NCI-H1436 treated with DMSO at 0.1 percent for 48 hours (cell line): ENCODE measurements around the gene ZBTB42.

Experiments
- DNase-seq: peaks from one replicate; lab custom pipeline; 2025; lab: John Stamatoyannopoulos, UW

Gene ZBTB42

DNA sequence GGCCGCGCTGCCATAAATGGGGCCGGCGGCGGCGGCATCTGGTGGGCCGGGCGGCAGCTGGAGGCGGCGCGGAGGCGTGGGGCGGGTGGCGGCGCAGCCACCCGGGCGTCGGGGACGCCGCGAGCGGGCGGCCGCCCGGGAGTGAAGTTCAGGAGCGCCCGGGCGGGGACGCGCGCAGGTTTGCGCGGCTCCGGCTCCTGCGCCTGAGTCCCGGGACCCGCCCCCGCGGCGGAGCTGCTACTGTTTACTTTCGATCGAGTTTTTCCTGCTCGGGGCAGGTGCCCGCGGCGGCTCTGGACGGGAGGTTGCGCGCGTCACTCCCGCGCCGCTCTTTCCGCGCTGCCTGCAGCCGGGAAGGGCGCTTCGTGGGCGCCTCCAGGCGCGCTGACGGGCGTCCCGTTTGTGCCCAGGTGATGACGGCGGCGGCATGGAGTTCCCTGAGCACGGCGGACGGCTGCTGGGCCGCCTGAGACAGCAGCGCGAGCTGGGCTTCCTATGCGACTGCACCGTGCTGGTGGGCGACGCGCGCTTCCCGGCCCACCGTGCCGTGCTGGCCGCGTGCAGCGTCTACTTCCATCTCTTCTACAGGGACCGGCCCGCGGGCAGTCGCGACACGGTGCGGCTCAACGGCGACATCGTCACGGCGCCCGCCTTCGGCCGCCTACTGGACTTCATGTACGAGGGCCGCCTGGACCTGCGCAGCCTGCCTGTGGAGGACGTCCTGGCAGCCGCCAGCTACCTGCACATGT lies at the start of gene ZBTB42:
Gene ZBTB42, plus strand, starts transcription at position 331 of the 749 bp plus-strand sequence. Its CDS starts 97 bp downstream, at position 428.
- no peak for DNase-seq

DNA sequence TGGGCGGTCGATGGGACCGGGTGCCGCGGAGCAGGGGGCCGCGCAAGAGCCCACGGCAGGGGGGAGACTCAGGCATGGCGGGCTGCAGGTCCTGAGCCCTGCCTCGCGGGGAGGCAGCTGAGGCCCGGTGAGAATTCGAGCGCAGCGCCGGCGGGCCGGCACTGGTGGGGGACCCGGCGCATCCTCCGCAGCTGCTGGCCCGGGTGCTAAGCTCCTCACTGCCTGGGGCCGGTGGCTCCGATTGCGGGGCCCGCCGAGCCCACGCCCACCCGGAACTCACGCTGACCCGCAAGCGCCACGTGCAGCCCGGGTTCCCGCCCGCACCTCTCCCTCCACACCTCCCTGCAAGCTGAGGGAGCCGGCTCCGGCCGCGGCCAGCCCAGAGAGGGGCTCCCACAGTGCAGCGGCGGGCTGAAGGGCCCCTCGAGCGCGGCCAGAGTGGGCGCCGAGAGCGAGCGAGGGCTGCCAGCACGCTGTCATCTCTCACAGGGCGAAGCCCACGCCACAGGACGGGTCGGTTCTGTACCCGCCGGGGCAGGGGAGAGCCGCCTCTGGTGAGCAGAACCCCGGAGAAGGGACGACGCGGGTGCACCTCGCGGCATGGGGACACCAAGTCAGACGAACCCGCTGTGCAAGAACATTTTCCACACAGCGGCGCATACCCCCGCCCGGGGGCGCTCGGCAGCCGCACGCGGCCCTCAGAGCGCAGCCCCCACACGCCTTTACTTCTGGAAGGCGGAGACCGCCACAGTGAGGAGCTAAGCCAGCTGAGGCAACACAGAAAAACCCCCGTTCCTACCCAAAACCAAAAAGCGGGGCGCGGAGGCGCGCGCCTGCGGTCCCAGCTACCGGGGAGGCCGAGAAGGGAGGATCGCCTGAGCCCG lies 49.1 kb upstream of the ZBTB42 start:
- DNase-seq: no peak

DNA sequence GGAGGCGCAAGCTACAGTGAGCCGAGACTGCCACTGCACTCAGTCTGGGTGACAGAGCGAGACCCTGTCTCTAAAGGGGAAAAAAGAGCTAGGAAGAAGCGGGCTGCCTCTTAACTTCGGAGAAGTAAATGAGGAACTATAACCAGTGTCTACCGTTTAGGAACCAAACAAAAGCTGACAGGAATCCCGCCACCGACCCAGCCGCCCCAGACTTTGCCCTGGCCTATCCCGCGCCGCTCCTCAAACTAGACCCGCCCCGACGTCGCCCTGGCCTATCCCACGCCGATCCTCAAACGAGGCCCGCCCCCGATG lies 48.5 kb upstream of the ZBTB42 start:
- DNase-seq: no peak

DNA sequence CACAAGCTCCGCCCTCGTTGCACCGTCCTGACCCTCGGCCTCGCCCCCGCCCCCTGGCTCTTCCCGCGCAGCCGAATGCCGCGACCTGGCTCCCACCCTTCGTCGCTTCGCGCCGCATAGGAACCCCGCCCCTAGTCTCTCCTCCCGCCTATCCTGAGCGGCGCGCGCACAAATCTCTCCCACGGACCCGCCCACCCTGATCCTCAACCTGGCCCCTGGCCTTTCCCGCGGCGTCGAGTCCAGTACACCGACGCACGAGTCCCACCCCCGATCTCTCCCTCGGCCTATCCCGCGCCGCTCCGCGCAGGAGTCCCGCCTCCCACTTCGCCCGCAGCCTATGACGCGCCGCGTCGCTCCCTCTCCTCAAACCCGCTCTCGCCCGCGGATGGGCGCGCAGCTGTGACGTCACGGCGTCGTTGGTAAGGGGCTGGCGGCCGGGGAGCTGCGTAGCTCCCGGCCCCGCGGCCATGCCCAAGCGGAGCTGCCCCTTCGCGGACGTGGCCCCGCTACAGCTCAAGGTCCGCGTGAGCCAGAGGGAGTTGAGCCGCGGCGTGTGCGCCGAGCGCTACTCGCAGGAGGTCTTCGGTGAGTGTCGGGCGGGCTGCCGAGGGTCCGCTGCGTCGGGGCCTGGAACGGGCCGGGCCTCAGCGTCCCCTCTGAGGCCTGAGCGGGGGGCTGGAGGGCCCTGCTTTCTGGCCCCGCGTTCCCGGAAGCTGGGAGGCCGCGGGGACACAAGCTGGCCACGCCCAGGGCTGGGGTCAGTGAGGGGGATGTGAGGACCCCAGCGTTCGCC lies 48.0 kb upstream of the ZBTB42 start, which contains the start of gene SIVA1:
Gene SIVA1, plus strand, starts transcription at position 413 of the 793 bp plus-strand sequence. Its CDS starts 55 bp downstream, at position 468.
- peak; percentile 87 for DNase-seq

DNA sequence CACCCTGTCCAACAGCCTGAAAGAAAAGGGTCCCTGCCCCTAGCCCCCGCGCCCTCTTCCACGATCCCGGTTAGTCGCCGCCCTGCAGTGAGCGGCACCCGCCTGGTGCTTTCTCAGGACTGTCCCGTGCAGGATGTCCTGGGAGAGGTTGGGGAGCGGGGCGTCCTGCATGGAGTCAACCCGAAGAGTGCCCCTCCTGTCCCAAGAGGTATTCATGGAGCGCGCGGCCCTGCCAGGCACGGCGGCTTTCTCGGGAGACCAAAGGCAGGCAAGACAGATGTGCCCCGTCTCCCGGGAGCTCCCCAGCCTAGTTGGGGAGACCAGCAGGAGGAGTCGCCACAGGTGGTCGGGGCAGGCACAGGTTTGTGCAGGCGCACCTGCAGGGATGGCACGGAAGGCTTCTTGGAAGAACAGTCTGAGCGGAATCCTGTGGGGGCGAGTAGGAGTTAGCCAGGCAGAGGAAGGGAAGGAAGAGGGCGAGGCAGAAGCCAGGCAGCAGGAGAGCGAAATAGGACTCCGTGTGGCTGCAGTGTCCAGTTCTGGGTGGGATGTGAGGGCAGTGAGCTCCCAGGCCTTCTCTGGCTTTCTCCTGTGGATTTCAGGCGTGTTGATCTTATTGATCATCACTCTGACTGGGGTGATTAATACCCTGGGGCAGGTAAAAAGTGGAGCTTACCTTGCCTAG lies 47.2 kb upstream of the ZBTB42 start:
- no peak for DNase-seq

DNA sequence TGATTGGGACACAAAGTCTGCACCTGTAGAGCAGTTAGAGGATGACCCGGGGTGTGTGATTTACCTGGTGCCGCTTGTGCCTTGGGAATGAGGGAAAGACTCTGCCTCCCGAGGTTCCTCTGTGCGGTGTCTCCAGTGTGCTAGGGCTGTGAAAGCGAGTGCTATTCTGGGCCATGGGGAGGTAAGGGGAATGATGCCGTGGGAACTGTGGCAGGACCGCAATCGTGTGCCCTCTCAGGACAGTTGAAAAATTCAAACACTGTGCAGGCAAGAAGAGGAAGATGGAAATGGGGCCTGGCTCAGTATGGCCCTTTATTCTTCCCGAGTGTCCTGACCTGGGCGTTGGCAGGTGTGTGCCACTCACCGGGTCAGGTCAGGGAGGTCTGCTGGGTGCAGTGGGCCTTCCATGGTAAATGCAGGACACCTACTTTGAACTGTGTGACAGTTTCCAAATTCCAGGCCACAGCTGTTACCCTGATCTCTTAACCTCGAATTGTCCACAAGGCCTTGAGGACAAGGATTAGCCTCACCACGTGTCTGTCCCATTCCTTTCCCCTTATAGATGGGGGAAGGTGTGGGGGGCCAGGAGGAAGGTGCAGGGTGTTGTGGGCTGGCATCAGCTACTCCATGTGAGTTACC lies 46.6 kb upstream of the ZBTB42 start:
- DNase-seq: no peak

DNA sequence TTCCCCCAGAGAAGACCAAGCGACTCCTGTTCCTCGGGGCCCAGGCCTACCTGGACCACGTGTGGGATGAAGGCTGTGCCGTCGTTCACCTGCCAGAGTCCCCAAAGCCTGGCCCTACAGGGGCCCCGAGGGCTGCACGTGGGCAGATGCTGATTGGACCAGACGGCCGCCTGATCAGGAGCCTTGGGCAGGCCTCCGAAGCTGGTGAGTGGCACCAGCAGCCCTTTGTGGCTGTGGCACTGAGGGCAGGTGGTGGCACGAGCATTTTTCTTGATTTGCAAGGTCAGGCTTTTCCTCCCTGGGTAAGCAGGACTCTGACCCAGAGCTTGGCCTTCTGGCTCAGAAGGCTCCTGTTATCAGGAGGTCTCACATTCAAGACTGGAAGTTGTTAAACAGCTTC lies 45.3 kb upstream of the ZBTB42 start:
- DNase-seq: no peak

DNA sequence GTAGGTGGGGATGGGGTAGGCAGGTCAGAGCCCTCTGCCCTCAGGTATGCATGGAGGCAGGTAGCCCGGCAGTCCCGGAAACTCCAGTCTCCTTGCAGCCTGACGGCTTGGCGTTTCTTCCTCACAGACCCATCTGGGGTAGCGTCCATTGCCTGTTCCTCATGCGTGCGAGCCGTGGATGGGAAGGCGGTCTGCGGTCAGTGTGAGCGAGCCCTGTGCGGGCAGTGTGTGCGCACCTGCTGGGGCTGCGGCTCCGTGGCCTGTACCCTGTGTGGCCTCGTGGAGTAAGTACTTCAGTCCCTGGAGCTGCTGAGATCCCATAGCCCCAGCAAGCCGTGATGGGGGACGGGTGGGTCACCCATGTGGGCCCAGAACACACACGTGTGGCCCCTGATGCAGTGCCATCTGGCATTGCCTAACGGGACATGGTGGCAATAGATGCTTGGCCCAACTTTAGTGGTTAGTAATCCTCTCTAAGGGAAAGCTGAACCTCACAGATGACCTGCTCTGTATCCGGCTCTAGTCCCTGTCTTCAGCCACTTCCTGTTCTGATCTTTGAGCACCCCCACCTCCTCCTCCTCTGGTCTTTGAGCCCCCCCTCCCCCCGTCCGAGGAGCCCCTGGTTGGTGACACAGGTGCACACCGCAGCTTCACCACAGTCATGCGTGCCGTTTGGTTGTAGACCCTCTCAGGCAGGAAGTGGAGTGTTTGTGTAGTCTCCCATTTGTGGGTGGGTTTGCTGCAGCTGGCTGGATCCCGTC lies 44.2 kb upstream of the ZBTB42 start:
- DNase-seq: no peak

DNA sequence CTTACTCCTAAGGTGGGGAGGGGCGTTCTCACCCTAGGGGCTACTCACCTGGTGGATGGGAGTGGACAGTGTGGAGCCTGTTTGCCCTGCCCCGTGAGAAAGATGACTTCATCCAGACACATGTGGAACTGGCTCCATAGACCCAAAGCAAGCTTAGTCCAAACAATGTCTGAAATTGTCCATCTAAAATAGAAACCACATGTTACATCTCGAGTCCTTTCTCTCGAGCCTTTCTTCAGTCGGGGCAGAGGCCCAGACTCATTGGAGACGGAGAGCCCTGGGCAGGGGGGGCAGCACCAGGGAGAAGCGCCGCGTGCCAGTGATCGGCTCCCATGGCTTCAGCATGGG lies 43.7 kb upstream of the ZBTB42 start:
- no peak for DNase-seq

DNA sequence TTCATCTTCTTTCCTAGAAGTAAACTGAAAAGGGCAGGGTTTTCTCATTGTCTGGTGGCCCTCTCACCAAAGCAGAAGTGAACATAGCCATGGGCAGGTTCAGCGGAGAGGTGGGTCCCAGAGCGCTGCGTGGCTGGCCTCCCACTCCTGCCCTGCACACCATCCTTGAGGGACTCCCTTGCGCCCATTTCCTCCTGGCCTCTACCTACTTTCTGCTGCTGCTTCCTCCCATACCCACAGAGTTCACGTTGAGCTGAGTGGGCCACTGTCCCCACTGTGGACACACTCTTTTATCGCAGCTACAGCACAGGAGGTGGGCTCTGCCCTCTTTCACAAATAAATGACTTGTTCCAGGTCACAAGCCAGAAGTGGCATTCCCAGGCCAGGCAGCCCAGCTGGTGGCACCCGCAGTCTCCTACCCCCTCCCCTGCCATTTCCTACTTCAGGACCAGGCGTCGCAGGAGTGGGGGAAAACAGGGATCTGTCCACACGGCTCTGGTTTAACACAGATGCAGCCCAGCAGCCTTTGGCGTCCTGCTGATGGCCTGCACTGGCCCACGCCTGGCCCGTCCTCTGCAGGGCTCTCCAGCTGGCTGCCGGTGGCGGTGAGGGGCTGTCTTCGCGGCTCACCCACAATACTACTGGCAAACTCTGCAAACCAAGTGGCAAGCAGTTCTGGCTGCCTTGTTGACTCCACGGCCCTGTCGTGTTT lies 43.1 kb upstream of the ZBTB42 start:
- DNase-seq: no peak

DNA sequence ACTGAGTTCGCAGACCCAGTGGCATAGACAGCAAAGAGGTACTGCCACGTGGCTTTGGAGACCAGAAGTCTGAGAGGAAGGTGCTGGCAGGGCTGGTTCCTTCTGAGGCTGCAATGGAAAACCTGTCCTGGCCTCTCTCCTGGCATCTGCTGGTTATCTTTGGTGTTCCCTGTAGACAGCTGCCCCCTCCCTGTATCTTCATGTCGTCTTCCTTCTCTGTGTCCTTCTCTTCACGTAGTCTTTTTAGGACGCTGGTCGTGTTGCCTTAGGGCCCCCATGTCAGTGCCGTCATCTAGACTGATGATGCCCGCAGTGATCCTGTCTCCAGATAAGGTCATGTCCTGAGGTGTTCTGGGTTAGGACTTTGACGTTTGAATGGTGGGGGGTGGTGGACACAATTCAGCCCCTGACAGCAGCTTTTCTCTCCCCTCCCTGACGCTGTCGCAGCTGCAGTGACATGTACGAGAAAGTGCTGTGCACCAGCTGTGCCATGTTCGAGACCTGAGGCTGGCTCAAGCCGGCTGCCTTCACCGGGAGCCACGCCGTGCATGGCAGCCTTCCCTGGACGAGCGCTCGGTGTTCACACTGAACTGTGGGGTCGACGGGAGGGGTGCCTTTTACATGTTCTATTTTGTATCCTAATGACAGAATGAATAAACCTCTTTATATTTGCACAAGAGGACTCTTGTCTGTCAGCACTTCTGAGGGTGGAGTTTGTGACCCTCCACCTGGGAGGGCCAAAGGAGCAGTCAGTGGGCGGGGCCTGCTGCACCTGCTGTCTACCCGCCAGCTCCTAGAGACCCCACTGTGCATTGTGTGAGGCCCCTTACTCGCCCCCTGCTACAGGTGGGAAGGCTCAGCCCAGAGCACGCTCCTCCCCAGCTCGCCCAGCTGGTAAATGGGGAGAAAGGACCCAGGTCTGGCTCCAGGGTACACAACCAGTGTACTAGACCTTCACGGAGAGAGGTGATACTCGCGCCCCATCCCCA lies 41.6 kb upstream of the ZBTB42 start:
- DNase-seq: no peak

DNA sequence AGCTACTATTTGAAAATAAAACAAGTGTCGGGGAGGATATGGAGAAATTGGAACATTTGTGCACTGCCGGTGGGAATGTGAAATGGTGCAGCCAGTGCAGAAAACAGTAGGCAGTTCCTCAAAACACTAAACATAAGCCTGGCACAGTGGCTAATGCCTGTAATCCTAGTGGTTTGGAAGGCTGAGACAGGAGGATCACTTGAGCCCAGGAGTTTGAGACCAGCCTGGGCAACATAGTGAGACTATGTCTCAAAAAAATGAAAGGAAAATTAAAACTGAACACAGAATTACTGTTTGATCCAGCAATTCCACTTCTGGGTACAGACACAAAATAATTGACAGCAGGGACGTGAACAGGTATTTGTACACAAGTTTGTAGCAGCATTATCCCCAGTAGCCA lies 35.4 kb upstream of the ZBTB42 start:
- DNase-seq: no peak

DNA sequence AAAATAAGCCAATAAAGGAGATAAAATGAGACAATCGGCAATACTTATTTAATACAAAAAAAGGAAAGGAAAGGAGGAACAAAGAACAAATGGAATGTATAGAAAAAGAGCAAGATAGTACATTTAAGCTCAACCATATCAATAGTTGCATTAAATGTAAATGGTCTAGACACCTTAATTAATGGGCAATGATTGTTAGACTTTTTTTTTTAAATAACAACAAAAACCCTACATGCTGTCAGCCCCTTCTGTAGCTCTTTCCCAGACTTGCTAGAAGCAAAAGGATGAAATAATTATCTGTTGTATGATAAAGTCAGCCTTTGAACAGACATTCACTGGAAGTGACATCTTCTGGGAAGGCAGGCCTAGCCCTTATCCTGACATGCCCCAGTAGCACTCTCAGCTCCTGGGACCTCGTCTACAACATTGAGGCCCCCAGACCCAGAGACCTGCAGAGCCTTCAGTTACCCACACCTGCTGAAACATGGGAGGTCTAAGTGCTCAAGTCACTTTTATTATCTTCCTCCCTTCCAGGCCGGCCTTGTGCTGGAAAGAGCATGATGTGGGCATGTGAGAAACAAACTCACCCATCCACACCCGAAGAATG lies 34.5 kb upstream of the ZBTB42 start:
- DNase-seq: no peak

DNA sequence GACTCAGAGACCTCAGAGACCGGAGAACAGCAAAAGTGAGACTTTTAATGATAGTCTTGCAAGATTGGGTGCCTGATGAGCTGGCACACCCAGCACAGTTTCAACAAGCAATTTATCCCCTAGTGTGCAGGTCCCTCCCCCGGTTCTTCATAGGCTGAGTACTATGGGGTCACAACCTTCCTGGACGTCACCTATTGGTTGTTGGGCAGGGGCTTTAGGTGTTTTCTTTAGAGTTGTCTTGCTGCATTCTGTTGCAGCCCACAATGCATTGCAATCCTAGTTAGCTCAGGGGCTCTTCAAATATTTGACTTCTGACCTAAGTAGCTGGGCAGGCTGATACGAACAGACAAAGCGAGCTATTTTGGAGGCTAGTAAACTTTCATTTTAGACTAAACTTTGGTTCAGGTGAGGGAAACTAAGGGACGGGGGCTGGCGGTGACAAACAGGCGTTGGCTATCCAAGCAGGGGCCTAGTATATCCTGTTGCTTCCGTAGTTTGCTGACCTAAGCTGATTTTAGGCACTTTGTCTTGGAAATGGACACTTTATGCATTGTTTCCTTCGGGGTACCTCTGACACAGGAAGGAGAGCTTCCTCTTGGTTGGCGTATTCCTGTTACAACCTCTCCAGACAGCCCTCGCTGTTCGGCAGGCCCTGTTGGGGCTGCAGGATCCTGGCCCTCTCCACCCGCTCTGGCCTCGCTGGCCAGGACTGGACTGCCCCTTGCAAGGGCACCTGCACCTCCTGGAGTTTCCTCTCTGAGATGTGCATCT lies 33.9 kb upstream of the ZBTB42 start:
- DNase-seq: no peak

DNA sequence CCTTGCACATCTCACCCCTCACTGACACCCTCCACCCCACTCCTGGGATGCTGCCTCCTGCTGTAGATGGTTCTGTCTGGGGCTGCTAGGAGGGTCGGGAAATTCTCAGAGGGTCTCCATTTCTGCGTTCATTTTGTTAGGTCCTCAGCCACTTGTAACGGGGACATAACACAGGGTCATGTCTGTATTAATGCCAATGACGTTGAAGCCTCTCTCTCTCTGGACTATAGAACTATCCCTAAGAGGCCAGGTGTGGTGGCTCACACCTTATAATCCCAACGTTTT lies 33.3 kb upstream of the ZBTB42 start:
- DNase-seq: no peak

DNA sequence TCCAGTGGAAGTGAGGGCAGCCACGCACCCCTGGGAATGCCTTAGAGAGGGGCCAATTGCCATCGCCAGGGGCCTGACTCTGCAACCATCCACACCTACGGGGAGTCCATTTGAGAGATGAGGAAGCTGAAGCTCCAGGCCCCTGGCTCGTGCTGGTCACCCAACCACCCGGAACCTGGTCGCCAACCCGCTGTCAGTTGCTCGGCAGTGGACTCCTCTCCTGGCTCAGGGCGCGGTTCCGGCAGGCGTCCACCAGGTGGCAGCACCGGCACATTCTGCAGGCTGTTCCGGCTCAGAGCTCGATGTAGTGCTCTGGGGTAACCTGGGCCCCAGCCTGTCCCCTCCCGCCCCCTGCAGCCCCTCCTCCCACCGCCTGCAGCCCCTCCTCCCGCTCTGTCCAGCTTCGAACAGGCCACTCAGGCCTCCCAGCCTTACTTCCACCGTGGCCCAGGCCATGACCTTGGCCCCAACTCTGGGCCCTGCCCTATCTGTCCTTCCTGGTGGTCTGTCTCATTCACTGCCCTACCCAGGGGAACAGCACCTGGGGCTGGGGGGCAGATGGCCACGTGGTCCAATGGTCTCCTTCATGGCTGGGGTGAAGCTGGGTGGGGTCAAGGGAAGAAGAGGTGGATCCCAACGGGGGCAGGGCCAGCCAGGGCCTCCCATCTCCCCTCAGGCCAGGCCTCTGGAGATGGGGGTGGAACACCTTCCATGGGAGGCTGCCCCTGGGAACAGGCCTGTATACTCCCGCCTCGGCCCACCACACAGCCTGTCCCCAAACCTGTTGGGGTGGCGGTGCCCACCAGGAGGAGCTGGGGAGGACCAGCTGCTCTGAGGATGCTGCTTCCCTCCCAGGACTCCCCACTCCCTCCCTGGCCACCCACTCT lies 32.2 kb upstream of the ZBTB42 start:
- no peak for DNase-seq
